Stimulated activated naive CD4-positive, alpha-beta T cell (primary cell): ENCODE data around the gene TJAP1.
"Not testable (repeated sequence)": the region's sequence is repeated elsewhere in the genome, so short reads cannot be mapped to it uniquely, and the experiment has no call there.

ENCODE experiments used
- DNase-seq, 6 experiments: peaks; one replicate each; lab custom pipeline; 2025; lab: John Stamatoyannopoulos, UW

TJAP1 gene

DNA sequence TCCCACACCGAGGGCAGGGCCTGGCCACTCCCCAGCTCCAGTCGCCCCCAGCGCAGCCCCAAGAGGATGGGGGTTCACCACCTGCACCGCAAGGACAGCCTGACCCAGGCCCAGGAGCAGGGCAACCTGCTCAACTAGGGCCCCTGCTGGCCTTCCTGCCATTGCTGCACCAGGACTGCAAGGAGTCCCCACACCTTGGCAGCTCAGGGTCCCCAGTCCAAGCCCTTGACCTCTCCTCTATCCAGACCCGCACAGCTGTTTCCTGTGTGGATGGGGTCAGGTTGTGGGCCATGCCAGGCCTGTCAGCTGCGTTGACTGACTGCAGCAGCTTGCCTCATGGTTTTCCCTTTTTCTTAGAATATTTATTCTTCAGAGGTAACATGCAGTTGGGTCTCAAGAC lies 28.3 kb downstream of the TJAP1 start:
- DNase-seq, result no peak

DNA sequence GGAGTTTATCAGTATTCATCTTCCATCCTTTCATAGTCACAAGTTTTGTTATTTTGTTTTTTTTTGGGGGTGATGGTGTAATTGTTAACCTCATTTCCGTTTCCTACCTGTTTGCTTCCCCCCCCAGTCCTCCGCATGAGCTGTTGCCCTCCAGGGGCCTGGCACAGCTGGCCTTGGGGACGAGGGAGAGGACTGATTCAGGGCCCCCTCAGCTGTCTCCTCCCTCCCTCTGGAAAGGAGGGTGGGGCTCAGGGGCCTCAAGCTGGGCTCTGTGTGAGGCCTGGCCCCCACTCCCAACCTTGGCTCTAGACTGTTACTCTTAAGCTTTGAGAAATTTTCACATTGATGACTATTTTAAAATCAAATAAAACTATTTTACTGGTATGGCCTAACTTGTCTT lies 28.8 kb downstream of the TJAP1 start:
- no peak for DNase-seq

DNA sequence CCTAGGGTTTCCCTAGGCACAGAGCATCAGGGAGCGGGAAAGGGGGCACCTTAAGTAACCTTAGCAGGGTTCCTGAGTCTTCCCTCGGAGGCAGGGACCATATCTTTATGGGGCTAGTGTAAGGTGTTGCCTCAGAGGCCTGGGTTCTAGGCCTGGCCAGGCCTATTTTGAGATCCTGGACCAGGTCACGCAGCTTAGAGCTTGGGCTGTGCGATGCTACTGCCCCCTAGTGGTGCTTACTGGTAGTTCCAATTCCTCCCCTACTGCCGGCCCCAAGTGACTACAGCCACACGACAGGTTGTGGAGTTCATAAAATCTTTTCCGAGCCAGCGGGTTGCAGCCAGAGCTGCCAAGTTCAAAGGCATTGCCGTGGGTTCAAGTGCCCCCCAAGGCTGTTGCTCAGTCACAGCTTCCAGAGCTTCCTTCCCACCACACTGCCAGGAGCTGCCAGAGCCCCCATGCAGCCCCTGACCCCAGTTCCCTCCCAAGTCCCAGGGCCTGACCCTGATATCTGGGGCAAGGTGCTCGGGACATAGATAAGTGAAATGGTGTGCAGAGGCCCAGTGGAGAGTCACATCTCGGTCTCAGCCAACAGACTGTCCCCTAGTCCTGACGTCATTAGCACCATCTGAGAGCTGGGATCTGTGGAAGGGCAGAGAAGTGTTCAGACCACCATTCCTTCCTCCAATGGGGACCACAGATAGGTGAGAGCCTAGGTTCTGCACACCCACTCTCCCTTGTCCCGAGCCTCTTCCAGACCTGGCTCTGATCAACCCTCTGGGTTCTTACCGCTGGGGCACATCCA lies 29.5 kb downstream of the TJAP1 start:
- DNase-seq, result peak; percentile 42 to 85 (median 64)

DNA sequence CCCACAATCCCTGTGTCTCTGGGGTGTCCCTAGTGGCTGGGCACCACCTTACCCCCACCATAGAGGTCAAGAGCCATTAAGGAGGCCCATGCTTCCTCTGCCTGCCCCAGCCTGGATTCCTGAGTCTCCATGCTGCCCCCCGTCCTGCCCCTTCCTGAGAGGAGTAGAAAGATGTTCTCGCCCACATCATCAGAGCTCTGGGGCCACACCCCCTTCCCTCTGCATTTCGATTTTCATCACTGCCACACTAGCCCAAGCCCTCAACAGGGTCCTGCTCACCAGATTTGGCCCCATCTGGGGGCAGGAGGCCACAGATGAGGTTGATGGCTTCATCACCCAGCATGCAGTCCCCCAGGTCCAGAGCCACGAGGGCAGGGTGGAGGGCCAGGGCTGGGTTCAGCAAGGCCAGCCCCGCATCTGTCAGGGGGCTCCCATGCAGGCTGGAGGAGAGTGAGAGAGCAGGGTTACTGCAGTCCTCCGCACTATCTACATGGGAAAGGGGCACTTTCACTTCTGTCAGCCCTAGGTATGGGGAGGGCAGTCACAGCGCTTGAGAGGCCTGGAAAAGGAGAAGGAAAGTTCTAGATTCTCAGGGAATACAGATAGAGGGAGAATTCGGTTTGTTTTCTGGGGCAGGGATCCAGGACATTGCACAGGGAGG lies 31.2 kb downstream of the TJAP1 start:
- no peak for DNase-seq

DNA sequence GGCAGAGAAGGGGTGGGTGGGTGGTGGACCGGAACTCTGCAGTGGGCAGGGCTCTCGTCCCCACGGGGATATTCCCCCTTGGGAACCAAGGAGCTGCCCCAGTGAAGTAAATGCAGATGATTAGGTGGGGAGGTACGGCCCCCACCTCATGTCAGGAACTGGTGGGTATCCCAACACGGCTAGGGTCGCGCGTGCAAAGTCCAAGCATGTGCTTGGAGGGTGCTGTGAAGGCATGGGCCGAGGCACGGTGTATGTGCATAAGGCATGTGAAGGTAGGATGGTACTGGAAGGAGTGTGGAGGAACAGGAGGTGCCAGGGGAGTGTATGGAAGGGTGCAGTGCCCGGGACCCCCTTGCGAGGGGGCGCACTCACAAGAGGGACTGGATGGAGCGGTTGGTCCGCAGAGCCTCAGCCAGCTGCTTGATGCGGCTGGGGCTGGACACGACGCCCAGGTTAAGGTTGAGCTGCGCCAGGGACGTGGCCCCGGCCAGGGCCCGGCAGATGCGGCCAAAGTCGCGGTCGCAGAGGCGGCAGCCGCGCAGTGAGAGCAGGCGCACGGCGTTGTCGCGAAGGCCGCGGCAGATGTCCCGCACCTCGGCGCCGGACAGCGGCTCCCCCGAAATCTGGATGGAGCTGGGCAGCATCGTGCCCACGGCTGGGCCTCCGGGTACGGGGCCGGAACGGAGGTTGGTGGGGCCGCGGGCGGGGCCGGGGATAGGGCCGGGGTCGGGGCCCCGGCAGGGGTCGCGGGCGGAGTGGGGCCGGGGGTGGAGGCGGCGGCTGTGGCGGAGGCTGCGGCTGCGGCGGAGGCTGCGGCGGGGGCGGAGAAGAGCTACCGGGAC lies 32.0 kb downstream of the TJAP1 start:
- DNase-seq, result peak in 1 of 6 experiments; percentile 16

DNA sequence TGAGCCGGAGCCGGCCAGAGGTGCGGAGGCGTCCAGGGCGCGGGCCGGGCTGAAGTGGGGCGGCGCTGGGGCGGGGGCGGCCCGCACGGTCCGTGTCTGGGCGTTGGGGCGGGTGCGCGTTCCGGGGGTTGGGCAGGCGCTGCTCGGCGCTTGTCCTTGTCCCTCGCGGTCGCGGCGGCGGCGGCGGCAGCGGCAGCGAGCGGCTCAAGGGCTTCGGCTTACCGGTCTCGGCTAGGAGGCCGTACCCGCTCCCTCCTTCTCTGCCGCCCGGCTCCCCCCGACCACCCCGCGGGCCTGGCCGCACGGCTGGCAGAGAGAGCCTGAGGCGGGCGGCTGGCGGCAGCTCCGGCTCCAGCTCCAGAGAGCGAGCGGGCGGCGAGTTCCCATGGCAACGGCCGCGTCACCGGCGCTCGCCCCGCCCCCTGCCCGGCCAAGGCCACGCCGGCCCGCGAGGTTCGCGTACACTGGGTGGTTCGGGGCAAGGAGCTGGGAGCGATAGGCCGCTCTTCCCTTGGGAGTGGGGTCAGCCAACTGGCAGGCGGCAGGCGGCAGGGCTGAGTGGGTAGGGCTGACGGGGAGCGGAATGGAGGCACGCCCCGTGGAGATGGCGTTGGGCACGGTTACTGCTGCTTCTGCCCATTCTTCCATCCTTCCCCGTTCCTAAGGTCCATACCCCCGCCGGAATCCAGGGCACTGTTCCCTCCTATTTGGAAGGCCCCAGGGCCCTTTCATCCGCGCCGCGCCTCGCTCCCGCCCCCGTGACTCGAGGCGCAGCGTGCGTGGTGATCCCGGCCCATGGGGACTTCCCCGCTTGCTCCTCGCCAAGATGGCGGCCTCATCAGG lies 32.8 kb downstream of the TJAP1 start, which contains the start of gene LRRC73:
LRRC73 (minus strand) TSS at position 363 of the 843 bp plus-strand sequence. CDS start 561 bp downstream, outside the sequence.
- DNase-seq, result peak; percentile 45 to 69 (median 66)

DNA sequence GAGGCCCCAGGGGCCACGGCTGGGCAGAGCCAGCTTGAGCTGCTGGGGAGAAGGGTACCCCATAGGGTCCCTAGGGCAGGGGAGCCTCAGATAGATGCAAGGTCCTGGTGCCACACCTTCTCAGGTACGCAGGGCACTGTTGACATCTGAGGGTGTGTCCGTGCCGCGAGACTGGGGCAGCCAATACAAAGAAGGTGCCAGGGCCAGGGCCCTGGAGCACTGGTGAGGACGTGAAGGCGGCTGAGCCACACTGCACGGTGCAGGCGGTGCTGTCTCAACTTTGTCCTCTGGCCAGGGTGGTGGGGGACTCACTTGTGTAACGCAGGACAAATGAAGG lies 33.4 kb downstream of the TJAP1 start:
- DNase-seq, result no peak

DNA sequence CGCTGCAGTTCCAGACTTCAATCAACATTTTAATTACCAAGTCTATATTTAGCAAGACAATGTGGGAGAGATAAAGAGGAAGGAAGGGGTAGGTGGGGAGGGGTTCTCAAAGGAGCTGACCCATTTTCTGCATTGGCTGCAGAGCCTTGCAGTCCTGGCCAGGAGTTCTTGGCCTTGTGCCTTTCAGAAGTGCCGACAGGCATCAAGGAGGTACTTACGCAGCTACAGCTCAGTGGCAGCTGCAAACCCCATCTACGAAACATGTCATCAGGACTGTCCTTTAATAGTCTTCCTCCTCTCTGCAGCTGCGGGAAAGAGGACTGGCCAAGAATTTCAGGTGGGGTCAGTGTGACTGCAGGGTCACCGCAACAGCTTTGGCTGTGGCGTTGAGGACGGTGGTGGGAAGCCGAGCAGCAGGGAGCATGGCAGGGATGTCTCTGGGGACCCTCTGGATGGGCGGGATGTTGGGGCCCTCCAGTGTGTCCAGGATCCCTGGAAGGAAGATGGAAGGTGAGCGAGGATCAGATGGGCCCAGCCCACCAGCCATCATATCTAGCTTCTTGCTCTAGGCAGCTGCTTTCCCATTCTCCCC lies 34.5 kb downstream of the TJAP1 start:
- DNase-seq, result no peak

DNA sequence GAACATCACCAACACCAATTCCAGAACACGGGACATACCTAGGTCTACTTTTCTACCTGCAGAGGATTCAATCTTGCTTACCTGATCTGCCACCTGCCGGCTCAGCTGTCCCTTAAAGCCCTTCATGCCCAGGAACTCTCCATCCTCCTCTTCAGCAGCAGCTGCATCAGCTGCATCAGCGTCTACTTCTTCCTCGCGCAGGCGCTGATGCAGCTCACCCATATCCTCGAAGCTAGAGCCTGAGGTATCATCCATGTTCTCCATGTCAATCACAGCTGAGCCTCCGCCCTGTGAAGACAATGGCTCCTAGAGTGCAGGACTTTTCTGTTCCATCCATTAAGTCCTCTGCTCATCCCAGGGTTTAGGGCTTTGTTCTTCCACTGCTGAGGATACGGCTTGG lies 38.4 kb downstream of the TJAP1 start:
- no peak for DNase-seq

DNA sequence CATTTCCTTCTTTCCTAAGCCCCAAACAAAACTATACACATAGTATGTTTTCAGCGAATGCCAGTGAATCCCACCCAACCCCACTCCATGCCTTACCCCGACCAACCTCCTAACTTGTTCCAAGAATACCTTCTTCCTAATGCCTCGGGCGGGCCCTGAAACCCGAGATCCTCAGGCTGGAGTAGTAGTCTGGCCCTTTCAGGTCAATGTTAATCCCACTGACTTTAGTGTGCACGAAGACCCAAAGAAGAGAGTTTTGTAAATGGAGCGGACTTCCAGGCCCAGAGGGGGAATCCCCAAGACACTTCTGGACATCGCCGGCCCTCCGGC lies 39.0 kb downstream of the TJAP1 start:
- no peak for DNase-seq

DNA sequence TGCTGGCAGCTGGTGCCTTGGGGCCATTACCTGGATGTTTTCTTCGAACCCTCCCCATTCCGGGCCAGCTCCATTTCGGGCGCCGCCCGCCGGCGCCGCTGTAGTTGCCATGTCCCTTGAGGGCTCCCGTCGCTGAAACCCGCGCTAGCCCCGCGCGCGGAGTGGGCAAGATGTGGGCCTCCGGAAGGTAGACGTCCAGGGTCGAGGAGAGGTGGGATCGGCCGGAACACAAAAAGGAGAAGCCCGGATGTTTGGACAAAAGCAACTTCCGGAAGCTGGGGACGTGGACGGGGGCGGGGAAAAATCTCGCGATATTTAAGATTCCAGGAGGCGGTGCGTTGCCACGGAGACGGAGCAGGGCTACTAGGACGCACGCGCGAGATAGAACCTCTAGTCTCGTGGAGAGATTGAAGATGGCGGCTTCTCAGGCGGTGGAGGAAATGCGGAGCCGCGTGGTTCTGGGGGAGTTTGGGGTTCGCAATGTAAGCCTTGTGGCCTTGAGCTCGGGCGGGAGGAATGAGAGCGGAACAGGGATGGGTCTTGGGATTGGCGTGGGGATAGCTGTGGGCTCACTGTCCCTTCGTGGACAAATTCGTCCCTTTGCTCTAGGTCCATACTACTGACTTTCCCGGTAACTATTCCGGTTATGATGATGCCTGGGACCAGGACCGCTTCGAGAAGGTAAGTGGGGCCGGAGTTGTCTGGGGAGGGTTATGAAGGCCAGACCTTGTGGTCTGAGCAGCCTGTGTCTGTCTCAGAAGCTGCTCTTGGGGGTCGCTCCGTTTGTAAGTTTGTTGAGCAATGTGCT lies 39.5 kb downstream of the TJAP1 start, which contains the start of the genes POLR1C and YIPF3:
POLR1C (plus strand) TSS at position 393 of the 808 bp plus-strand sequence; CDS start at position 414, 21 bp downstream.
YIPF3 (minus strand) TSS at position 230 of the 808 bp plus-strand sequence; CDS start at position 111, 119 bp downstream.
- peak; percentile 87 to 97 (median 95) for DNase-seq

DNA sequence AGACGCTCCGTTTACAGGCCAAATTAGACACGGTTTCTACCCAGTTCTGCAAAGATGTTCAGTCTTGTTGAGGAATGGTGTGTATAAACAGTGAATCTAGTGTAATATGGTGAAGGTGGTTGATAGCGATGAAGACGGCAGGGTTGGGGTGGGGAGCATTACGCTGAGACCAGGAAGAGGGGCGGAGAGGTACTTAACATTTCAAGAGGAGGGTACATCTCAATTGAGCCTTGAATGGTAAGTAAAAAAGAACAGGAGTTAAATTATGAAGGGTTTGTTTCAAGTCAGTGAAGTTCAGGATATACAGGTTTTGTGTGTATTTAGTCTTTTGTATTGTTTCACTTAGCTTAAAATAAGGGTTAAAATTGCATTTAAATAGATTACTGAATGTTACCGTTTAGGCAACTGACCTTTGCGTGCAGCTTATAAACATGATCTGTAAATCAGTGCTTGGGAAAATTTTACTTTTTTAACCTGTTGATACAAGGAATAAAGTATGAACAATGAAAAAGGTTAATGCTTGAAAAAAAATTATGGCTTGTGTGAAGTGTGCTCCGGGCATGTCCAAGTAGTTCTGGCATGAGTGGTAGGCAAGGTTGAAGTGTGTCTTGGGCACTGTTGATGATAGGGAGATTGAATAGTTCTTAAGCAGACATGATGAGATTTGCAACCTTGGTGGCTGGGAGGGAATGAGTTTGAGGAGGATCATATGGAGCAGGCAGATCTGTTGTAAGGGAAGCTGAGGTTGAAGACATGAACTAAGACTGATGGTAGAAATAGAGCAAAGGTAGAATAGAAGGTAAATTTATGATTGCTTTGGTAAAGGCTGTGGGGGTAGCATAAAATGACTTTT lies 40.4 kb downstream of the TJAP1 start:
- DNase-seq, result no peak

DNA sequence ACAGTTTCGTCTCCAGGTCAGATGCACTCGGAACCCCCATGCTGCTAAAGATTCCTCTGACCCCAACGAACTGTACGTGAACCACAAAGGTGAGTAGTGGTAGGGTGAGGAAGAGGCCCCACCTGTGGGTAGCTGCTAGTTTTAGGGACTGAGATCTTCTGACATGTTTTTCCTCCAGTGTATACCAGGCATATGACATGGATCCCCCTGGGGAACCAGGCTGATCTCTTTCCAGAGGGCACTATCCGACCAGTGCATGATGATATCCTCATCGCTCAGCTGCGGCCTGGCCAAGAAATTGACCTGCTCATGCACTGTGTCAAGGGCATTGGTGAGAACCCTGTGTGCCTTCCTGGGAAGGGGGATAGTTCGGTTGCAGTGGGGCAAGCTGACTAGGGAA lies 42.7 kb downstream of the TJAP1 start:
- DNase-seq, result no peak

DNA sequence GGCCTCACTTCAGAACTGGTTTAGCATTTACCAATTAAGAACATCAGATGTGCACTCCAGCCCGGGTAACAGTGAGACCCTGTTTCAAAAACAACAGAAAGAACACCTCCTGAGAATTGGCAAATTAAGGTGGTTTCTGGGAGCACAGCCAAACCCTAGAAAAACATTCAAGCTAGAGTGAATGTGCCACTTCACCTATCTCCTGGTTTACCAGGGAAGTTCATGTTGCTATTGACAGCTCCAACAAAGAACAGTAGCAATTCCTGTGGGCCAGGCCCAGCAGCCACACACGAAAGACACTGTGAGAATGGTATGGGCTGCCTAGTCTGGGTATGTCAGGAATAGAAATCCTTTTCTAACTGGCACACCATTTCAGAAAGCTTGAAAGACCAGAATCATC lies 44.5 kb downstream of the TJAP1 start:
- no peak for DNase-seq

DNA sequence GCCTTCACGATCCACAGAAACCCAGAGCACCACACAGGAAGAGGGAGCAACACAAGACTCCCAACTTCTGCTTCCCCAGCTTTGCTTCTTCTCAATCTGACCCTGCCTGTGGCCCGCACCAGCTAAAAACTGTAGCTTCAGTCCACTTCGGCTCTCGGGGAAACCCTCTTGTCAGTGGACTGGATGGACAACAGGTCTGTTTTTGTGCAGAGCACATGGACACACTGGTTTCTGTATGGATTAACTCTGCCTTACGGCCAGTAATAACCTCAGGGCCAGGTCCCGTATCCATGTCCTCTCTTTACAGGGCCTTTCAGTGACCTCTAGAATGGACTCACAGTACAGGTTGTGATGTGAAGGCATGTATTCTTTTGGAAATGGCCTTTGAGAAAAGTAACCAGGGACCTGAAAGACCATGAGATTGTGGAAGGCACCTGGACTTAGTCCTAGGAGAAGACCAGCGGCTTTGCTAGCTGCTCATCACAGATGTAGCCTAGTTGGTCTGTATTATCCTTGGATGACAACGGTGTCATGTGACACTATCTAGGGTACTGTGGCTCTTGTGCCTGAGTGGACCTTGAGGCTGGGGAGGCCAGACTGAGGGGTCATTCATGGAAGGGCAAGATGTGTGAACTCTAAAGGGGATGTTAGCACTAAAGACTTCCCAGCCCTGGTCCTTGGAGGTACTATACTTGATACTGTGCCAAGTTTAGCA lies 45.3 kb downstream of the TJAP1 start:
- no peak for DNase-seq

DNA sequence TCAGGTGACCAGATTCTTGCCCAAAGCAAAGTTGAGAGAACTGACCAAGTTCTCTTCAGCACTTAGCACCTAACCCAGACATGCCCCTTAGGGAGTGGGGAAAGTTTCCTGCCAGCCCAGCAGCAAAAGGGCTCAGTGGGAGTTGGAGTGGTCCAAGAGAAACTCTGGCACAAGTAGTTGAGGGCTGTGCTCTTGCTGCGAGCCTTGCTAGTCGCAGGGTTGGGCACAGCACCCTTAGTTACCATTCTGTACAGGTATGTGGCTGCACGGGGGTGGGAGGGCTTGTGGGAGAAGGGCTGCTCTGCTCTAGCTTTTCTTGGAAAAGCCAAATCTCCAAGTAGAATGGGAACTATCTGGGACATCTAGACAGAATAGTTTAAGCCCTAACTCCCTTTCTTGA lies 45.9 kb downstream of the TJAP1 start:
- no peak for DNase-seq

DNA sequence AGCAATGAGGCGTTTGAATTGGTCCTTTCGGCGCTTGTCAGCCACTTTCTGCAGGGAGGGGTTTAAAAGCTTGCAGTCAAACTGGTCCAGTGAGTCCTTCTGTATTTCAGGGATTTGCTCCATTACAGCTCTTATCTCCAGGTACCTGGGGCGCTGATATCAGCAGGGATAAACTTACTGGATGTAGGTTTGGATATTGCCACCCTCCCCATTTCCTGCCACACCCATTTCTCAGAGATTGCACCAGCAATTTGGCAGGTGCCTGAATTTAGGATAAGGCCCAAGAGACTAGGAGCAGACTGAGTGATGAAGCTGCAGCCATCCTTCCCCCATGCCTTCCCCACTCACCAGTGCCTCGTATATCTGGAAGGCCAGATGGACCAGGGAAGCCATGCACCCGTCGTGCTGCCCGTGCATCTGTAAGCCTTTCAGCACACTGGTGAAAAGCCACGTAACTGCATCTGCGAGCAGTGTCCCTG lies 47.2 kb downstream of the TJAP1 start:
- no peak for DNase-seq

DNA sequence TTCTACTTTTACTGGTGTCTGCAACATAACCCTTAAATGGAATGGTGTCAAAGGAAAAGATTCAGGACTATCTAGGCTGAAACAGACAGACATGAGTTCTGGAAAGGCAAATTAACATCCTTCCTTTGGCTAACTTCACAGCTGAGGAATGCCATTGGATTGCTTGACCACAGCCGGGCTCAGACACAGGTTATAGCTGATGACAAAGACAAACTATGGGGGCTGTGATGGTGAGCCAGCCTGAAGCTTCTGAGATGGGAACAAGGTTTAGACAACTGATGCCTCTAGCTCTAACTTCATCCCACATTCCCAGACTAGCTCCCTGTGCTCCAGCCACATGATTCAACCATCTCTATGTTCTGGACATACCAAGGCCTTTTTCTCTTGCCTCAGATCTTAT lies 54.8 kb downstream of the TJAP1 start:
- no peak for DNase-seq

DNA sequence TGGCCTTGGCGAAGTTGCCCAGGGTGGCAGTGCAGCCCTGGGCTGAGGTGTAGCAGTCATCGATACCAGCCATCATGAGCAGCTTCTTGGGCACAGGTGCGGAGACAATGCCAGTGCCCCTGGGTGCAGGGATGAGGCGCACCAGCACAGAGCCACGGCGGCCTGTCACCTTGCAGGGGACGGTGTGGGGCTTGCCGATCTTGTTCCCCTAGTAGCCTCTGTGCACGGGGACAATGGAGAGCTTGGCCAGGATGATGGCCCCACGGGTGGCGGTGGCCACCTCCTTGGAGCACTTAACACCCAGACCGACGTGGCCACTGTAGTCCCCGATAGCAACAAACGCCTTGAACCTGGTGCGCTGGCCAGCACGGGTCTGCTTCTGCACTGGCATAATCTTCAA lies 61.6 kb downstream of the TJAP1 start:
- not testable (repeated sequence) for DNase-seq
